ENCODE measurements around the gene HVCN1.

HVCN1 gene

DNA sequence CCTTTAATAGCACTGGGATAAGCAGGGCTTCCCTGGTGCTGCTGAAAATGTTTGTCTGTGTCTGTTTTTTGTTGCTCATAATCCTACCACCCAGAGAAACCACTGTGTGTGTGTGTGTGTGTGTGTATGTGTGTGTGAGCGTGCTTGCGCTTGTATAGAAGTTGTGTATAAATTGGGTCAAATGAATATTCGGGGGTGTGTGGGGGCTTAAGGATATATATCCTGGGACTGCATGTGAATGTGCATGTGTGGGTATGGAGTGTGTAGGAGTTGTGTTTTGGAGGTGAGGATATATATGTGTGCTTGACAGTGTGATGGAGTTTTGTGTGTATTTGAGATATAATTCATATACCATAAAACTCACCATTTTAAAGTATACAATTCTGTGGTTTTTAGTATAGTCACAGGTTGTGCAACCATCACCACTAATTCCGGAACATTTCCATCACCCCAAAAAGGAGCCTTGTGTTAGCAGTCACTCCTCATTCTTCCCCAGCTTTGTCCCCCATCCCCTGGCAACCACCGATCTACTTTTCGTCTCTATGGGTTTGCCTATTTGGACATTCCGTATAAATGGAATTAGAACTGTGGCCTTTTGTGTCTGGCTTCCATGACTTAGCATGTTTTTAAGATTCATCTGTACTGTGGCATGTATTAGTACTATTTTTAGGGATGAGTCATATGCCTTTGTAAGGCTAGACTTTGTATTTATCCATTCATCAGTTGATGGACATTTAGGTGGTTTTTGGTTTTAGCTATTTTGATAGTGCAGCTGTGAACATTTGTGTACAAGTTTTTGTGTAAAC, 49.4 kb downstream of the HVCN1 start:
- TF ChIP-seq, protein P1, sequence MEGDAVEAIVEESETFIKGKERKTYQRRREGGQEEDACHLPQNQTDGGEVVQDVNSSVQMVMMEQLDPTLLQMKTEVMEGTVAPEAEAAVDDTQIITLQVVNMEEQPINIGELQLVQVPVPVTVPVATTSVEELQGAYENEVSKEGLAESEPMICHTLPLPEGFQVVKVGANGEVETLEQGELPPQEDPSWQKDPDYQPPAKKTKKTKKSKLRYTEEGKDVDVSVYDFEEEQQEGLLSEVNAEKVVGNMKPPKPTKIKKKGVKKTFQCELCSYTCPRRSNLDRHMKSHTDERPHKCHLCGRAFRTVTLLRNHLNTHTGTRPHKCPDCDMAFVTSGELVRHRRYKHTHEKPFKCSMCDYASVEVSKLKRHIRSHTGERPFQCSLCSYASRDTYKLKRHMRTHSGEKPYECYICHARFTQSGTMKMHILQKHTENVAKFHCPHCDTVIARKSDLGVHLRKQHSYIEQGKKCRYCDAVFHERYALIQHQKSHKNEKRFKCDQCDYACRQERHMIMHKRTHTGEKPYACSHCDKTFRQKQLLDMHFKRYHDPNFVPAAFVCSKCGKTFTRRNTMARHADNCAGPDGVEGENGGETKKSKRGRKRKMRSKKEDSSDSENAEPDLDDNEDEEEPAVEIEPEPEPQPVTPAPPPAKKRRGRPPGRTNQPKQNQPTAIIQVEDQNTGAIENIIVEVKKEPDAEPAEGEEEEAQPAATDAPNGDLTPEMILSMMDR (IDR thresholded peaks at IDR 0.05; ENCODE audit: low read depth, low read length, missing control alignments): no peak
- DNase-seq (ENCODE audit: extremely low read depth, low read depth): peak; percentile 14
- H3K4me3 ChIP-seq (replicated peaks; ENCODE audit: low read depth, low read length): no peak overlapping the region

DNA sequence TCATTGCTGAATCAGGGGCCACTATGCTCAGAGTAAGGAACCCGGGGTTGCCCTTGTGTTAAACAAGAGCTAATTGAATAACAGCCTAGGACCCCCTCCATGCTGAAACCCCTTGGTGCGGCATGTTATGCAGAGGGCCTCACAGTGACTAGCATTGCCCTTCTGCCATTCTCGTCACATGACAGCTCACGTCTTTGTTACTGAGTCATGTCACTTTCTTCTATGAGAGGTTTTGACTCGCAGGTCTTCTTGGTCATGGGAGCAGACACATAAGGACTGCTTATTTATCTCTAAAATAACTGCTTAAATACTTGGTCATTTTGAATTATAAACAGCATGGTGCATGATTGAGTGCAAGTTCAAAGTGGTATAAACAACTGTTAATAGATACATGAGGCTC, 50.1 kb downstream of the HVCN1 start:
- TF ChIP-seq, protein P1 (IDR thresholded peaks at IDR 0.05; ENCODE audit: low read depth, low read length, missing control alignments): no peak
- no peak for DNase-seq (ENCODE audit: extremely low read depth, low read depth)
- H3K4me3 ChIP-seq (replicated peaks; ENCODE audit: low read depth, low read length): no peak overlapping the region

DNA sequence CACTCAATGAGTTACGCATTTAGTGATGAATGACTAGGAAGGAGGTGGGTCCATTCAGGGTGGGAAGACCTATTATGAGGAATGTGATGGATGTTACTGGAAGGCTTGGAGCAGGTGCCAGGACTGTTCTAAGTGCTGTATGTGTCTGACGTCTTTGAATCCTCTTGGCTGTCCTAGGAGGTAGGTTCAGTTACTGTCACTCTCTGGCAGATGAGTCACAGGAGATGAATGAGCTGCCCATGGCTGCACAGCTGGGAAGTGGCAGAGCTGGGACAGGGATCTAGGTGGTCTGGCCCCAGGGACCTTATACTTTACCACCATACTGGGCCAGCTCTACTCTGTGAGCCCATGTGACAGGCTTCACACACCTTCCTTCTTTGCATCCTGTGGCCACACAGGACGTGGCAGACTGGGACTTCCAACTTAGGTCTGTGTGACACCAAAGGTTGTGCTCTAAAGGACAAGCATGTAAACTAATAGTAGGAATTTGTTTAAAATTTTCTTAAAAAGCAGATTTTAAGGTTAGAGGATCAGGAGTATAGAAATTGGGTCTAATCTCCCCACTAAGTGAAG, 51.0 kb downstream of the HVCN1 start:
- H3K4me3 ChIP-seq (replicated peaks; ENCODE audit: low read depth, low read length): no peak overlapping the region
- TF ChIP-seq, protein P1 (IDR thresholded peaks at IDR 0.05; ENCODE audit: low read depth, low read length, missing control alignments): no peak
- DNase-seq (ENCODE audit: extremely low read depth, low read depth): no peak

DNA sequence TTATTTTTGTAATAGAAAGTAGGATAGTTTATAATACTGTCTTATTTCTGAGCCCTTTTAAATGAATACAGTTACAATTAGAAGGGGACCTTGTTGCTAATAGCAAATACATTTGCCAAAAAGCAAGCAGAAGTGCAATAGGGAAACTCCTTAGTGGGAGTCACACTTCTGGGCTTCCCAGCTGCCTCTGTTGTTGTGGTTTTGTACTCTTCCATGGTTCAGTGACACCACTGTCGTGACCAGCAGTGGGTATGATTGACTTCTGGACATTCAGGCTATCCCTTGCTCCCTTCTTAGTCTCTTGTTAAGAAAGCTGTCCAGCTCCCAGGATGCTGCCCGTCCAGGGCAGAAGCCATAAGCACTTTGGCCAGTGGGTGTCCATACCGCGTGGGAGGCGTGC, 52.4 kb downstream of the HVCN1 start:
- no peak overlapping the region for H3K4me3 ChIP-seq (replicated peaks; ENCODE audit: low read depth, low read length)
- TF ChIP-seq, protein P1 (IDR thresholded peaks at IDR 0.05; ENCODE audit: low read depth, low read length, missing control alignments): no peak
- DNase-seq (ENCODE audit: extremely low read depth, low read depth): no peak

DNA sequence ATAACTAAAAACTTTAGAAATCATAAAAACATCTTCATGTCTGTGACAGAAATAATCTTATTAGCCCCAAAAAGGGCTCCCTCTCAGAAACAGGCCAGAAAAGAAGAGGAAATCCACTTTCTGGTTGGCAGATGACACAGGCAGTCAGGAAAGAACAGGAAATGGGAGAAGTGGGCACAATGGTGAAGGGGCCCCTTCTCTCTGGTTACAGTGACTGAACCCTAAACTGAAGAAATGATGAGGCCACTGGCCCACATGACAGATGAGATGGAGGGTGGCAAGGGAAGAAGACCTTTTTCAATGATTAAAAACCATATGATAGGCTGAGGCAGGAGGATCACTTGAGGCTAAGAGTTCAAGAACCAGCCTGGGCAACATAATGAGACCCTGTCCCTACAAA, 53.9 kb downstream of the HVCN1 start:
- DNase-seq (ENCODE audit: extremely low read depth, low read depth): no peak
- TF ChIP-seq, protein P1 (IDR thresholded peaks at IDR 0.05; ENCODE audit: low read depth, low read length, missing control alignments): no peak
- no peak overlapping the region for H3K4me3 ChIP-seq (replicated peaks; ENCODE audit: low read depth, low read length)

DNA sequence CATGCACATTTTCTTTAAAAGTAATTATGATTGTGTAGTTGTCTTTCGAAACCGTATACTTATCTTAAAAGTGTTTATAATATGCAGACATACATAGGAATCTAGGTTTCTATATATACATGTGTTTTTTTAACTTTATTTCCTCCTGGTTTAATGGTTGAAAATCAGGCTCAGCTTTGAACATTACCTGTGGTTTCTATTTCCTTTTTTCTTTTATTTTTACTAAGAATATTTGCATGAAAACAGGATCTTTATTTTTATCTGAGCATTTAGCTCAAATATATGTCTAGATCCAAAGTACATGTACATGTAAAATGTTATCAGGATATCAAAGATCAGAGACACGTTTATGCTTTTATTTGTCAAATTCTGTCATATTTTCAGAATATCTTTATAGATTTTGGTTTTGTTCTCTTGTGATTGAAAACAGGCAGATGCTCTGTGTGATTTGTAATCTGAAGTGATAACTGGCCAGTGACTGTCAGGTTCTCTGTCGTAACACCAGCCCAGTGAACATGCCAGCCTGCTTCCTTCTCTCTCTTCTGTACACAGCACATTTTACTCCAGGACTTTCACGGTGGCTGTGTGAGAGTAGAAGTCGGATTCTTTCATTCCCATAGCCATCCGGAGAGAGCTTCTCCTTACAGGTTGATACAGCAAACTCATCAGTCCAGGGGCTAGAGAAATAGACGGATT, 61.3 kb downstream of the HVCN1 start:
- DNase-seq (ENCODE audit: extremely low read depth, low read depth): no peak
- H3K4me3 ChIP-seq (replicated peaks; ENCODE audit: low read depth, low read length): no peak overlapping the region
- TF ChIP-seq, protein P1 (IDR thresholded peaks at IDR 0.05; ENCODE audit: low read depth, low read length, missing control alignments): no peak

Data from HFF-Myc (cell line).